ENCODE results near the gene TVP23A.
"Not testable (repeated sequence)": the region's sequence is repeated elsewhere in the genome, so short reads cannot be mapped to it uniquely, and the experiment has no call there.

Gene TVP23A

DNA sequence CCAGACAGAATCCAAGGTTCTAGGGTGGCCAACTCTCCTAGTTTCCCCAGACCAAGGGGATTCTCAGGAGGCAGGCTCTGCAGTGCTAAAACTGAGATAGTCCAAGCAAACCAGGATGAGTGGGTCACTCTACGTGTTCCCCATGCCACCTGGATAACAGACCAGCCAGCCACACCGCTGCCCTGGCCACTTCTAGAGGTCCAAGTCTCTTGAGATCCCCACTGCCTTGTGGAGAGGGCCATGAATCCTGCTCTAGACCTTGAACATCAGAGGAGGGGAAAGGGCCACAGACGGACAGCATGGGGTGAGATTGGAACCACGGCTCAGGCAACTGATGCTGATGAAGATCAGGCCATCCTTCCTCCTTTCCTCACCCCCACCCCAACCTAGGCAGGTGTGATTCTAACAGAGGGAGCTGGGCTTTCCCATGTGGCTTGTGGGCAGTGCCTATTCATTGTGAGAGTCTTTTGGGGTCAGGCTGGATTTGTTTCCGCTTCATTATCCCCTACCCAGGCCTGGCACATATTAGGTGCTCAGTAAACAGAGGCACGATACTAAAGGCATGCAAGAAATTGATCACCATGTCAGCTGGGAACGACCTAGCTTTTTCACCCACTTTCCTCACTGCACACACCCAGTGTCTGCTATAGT, 16.8 kb upstream of the TVP23A start:
- no peak for DNase-seq

GRCh38 chr16:10834766-10835165, 16.2 kb upstream of the TVP23A start:
- no peak for DNase-seq

DNA sequence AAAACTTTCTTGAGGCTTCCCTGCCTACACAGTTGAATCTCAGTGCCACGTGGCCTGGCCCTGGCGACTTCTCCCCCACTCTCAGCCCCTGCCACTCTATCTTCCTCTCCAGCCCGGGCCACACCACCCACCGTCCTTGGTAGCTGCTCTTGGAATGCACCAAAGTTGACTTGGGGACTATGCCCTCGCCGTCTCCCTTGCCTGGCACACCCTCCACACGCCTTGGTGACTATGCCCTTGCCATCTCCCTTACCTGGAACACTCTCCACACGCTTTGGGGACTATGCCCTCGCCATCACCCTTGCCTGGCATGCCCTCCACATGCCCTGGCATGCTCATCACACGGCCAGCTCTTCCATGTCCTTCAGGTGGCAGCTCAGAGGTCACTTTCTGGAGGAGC, 15.5 kb upstream of the TVP23A start:
- DNase-seq = no peak

GRCh38 chr16:10833271-10833670, 14.7 kb upstream of the TVP23A start:
- no peak for DNase-seq

- no peak for DNase-seq
Measured at GRCh38 chr16:10831894-10832886, 13.6 kb upstream of the TVP23A start.

DNA sequence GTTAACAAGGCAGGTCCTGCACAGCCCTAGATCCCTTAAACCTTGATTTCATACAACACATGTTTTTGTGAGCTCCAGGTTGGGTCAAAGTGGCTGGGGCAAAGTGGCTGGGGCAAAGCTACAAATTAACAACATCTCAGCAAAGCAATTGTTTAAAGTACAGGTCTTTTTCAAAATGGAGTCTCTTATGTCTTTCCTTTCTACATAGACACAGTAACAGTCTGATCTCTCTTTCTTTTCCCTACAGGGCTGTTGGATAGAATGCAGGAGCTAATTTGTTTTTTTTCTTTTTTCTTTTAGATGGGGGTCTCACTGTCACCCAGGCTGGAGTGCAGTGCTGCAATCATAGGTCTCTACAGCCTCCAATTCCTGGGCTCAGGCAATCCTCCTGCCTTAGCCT, 11.6 kb upstream of the TVP23A start:
- not testable (repeated sequence) for DNase-seq

DNA sequence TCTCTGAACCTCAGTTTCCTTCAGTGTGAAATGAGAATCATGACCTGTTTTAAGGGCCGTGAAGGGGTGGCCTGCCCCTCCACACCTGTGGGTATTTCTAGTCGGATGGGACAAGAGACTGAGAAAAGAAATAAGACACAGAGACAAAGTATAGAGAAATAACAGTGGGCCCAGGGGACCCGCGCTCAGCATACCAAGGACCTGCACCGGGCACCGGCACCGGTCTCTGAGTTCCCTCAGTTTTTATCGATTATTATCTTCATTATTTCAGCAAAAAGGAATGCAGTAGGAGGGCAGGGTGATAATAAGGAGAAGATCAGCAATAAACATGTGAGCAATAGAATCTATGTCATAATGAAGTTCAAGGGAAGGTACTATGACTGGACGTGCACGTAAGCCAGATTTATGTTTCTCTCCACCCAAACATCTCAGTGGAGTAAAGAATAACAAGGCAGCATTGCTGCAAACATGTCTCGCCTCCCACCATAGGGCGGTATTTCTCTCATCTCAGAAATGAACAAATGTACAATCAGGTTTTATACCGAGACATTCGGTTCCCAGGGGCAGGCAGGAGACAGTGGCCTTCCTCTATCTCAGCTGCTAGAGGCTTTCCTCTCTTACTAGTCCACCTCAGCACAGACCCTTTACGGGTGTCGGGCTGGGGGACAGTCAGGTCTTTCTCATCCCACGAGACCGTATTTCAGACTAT, 10.9 kb upstream of the TVP23A start:
- not testable (repeated sequence) for DNase-seq

DNA sequence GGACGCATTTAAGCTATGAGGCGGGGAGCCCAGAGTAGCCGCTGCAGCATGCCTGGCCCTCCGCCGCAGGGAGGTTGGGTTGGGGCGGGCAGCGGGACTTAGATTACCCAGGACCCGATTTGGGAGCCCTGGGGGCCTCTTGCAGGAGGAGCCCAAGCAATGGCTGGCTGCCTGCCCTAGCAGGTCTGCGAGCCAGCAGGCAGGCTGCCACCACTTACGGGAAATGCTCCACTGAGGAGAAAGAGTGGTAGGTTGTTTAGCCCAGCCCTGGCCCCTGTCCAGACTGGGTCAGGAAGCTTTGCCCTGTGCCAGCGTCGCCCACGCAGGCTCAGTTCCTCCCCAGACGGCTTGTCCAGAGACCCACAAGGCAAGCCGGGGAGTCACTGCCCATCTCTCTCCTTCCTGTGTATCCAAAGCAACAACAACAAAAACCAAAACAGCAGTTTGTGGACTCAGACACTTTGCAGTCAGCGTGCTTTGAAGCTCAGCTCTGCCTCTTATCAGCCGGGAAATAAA, 10.3 kb upstream of the TVP23A start:
- peak; percentile 96 for DNase-seq

DNA sequence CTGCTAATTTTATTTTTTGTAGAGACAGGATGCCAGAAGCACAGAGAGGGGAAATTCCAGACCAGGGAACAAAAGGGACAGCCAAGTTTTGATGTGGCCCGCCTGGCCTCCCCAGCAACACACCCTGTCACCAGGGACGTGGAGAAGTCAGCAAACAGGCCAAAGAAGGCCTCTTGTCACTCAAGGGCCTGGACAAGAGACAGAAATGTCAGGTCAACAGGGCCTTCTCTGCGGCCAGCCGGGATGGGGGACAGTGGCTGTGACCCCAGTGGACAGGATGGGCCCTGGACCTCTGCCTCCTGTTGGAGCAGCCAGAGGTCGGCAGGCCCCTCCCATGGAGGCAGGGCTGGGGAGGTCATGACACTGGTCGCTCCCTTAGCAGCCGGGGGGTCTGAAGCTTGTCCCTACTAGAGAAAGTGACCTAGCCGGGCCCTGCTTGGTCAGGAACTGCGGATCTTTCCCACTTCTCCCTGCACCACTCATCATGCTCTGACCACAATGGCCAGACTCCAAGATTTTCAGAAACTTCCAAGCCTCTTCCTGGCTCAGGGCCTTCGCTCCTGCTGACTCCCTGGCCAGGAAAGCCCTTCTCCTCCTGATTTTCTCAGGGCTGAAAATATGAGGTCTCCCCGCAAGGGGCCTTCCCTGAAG, 9.2 kb upstream of the TVP23A start:
- DNase-seq = peak; percentile 93

DNA sequence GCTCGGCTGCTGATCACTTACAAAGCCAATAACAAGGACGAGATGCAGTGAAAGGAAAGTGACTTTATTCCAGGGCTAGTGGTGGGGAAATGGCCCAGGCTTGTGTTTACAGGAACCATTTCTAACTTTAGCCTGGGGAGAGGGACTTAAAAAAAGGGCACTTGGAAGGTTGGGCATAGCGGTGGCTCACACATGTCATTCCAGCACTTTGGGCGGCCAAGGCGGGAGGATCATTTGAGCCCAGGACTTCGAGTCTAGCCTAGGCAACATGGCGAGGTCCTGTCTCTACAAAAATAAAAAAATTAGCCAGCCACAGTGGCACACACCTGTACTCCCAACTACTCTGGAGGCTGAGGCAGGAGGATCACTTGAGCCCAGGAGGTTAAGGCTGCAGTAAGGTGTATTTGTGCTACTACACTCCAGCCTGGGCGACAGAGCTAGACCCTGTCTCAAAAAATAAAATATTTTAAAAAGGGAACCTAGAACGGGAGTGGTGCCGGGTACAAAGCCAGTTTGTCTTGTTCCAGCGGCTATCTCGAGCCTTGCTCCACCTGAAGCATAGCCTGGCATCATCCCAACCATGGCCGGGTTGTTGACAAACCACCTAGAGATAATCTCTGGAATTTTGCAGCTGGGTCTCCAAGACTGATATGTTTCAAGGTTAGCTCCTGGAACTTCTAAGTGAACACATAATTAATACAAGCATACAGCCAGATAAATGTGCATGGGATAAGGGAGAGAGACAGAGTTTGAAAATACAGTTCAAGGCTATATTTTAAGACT, 5.7 kb upstream of the TVP23A start:
- no peak for DNase-seq

DNA sequence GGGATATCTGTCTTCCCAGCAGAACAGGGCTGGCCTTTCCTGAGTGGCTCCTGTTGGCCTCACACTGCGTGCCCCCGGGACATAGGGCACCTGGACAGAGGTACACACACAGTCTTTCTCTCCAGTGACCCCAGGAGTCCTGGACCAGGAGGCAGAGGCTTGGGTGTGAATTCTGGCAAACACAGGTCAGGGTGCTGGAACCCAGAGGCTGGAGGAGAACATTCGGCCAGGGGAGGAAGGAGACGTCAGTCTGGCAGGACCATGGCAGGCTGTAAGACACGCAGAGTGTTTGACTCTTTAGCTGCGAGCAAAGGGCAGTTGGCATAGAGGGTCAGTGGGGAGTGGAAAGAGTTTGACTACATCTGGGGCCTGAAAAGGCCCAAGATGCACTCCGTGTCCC, 4.1 kb upstream of the TVP23A start:
- DNase-seq = no peak

DNA sequence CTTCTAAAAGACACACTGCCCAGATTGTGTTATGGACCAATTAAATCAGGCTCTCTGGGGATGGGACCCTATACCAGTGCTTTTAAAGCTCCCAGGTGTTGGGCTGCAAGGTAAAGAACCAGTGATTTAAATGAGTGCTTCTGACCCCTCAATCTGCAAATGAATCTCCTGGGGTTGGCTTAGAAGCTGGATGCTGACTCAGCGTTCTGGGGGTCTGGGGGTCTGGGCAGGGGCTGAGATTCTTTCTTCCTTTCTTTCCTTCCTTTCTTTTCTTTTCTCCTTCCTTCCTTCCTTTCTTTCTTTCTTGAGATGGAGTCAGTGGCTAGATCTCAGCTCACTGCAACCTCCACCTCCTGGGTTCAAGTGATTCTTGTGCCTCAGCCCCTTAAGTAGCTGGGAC, 2.0 kb upstream of the TVP23A start:
- no peak for DNase-seq

- no peak for DNase-seq
Measured at GRCh38 chr16:10817514-10817913, 1.1 kb downstream of the TVP23A start.

- DNase-seq = no peak
Measured at GRCh38 chr16:10813099-10813455, 5.5 kb downstream of the TVP23A start.

DNA sequence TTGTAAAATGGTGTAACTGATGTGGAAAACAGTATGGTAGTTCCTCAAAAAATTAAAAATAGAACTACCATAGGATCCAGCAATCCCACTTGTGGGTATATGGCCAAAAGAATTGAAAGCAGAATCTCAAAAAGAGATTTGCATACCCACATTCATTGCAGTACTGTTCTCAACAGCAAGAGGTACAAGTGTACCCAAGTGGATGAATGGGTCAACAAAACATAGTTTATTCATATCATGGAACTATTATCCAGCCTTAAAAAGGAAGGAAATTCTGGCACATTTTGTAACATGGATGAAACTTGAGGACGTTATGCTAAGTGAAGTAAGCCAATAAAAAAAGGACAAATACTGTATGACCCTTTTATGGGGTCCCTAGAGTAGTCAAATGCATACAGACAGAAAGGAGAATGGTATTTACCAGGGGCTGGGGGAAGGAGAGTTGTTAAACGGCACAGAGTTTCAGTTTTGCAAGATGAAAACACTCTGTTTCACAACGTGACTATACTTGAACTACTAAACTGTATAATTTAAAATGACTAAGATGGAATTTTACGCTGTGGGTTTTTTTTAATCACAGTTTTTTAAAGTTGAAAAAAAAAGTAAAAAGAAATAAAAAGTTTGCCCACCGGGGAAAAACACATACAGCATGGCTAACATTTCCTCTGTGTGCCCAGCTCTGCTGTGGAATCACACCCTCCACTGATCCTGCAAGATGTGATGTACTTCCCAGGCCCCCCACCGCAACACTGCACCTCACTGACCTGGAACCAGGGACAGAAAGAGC, 6.1 kb downstream of the TVP23A start:
- no peak for DNase-seq

GRCh38 chr16:10809706-10810105, 8.9 kb downstream of the TVP23A start:
- no peak for DNase-seq

GRCh38 chr16:10808850-10809249, 9.7 kb downstream of the TVP23A start:
- DNase-seq = no peak

- DNase-seq = no peak
Measured at GRCh38 chr16:10808218-10808617, 10.4 kb downstream of the TVP23A start.

- DNase-seq = no peak
Measured at GRCh38 chr16:10806698-10807097, 11.9 kb downstream of the TVP23A start.

GRCh38 chr16:10805334-10805733, 13.3 kb downstream of the TVP23A start:
- no peak for DNase-seq

DNA sequence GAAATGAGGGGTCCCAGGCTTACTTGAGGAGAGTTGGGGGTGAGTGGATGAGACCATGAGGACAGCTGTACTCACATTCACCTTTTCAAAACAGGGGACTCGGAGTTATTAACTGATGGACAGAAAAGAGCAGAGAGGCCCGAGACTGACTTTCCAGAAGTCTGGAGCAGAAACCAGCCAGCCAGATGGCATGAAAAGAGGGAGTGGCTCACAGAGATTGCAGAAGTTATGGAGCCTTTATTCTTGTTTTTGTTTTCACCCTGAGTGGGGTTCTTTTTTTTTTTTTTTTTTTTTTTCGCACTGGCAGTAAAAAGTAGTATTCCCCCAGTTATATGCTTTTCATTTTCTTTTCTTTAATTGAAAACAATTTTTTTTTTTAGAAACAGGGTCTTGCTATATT, 18.9 kb downstream of the TVP23A start:
- DNase-seq = no peak

Measured in femur (tissue), 1 donor.